ENCODE data around the gene SLC16A7.

The SLC16A7 gene

DNA sequence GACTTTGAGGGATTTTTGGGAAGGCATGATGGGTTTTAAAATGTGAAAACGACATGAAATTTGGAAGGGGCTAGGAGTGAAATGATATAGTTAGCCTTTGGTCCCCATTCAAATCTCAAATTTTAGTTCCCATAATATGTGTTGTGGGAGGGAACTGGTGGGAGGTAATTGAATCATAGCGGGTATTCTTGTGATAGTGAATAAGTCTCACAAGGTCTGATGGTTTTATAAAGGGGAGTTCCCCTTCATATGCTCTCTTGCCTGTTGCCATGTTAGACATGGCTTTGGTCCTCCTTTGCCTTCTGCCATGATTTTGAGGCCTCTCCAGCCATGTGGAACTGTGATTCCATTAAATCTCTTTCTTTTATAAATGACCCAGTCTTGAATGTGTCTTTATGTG is 72.8 kb downstream of the SLC16A7 start:
- DNase-seq (ENCODE audit: low read depth in 2 of 2): no peak

DNA sequence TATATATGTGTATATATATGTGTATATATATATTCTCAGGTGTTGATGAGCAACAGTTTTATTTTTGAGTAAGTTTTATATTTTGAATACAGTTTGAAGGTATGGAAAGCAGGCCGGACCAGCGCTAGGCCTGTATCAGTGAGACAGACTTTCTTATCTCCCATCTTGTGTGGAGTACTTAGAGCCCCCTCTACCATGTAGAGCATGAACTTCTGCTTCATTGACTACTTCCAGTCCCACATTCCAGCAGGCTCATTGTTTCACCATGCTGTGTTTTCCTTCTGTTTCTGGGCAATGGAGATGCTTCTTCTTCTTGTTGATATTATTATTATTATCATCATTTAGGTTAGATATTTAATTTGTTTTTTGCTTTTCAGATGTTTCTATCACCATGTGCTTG is 76.4 kb downstream of the SLC16A7 start:
- no peak for DNase-seq (ENCODE audit: low read depth in 2 of 2)

DNA sequence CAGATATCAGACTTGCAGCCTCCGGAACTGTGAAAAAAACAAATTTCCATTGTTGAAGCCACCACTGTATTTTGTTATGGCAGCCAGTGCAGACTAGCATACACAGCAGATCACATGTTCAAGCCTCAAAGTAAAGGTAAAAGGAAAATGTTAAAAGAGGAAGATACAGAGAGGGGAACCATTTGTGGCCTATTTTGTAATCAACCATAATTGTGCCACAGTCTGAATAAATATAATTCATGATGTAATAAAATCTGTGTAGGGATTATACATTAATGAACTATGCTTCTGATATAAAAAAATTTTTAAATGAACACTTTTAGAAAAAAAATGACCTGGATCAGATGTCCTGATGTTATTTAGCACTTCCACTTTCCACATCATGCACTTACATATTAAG is 79.6 kb downstream of the SLC16A7 start:
- DNase-seq (ENCODE audit: low read depth in 2 of 2): no peak

DNA sequence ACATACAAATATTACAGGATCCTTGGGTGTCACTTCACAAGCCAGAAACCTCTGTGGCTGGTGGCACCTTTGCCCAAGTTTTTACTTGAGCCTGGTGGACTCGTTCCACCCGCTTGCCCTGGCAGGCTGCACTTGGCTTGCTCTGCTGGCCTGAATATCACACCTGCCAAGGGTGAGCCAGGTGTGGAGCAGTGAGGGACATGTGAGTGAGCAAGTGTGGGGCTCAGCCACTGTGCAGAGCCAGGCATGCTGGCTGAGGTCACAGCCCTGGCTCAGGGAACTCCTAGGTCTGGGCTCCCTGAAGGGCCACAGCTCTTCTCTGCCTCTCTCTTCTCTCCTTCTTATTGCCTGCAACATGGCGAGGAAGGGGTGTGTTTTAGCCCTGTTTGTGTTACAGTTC is 82.0 kb downstream of the SLC16A7 start:
- DNase-seq (ENCODE audit: low read depth in 2 of 2): no peak

DNA sequence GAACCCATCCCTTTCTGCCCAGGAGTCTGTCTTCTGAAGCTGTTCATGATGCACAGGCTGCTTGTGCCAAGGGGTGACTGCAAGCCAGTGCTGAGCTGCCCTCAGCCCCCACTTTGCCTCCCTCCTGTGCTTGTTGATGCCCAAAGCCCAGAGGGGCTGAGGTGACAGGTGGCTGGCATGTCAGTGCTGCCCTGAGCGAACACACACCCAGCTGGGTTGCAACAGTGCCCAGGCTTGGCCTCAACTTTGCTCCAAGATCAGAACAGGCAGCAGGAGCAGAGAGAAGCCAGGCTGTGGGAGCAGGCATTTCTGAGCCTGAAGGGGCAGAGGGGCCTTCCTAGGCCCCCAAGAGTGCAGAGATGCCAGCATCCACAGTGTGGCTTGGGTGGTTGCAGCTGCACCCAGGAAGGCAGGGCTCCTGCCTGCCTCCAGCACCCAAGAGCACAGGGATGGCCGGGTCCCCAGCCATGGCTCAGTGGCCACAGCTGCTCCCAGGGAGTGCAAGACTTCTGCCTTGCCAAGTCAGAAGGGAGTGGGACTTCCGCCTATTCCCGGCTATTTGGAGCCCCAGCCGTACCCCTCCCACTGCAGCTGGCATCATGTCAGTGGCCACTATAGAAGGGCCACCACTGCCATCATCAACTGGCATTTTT is 83.1 kb downstream of the SLC16A7 start:
- DNase-seq (ENCODE audit: low read depth in 2 of 2): no peak

DNA sequence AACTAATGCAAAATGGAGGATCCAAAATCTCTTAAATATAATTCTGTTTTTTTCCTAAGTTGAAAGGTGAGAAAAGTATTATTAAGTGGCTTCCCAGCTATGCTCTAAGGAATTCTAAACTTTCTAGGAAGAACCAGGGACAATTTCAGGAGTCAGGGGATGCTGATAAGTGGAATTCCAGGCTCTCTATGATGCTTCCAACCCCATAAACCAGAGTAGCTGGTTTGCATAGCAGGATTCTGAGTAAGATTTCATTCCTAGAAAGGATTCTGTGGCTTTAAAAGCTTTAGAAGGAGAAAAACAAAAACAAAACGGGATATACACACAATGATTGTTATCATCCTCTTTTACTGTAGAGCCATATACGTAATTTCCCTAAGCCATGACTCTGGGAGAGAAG is 93.9 kb downstream of the SLC16A7 start:
- DNase-seq (ENCODE audit: low read depth in 2 of 2): no peak

DNA sequence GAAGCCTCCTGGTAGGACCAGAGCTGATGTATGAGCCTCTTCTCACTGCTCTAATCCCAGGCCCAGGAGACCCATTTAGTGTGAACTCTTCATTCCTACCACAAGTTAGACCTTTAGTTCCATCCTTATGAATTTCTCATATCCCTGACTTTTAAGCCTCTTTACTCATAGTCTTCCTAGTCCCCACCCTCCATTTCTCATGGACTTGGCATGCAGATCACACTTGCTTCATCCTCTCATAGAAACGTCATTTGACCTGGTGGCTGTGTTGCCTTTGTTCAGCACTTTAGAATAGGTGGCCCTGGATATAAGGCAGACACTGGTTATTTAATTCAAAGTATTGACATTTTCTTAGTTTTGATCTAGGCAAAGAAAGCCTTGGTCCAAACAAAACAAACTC is 99.5 kb downstream of the SLC16A7 start:
- DNase-seq (ENCODE audit: low read depth in 2 of 2): no peak

DNA sequence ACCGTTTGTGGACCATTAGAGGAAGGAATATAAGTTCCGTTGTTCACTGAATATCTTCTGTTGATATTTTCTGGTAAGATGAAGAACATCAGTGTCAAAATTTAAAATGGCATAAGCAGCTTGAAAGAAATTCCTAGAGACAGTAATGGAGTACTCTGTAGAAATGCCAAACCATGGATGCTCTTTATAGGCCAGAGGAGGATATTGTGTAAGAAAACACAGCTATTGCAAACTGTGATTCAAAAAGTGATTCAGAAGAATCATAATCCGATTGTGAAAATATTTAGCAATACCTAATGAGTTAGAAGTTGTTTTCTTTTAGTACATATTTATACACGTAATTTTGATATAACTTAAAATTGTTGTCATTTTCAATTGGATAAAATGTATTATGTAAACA is 102.8 kb downstream of the SLC16A7 start:
- DNase-seq (ENCODE audit: low read depth in 2 of 2): no peak

DNA sequence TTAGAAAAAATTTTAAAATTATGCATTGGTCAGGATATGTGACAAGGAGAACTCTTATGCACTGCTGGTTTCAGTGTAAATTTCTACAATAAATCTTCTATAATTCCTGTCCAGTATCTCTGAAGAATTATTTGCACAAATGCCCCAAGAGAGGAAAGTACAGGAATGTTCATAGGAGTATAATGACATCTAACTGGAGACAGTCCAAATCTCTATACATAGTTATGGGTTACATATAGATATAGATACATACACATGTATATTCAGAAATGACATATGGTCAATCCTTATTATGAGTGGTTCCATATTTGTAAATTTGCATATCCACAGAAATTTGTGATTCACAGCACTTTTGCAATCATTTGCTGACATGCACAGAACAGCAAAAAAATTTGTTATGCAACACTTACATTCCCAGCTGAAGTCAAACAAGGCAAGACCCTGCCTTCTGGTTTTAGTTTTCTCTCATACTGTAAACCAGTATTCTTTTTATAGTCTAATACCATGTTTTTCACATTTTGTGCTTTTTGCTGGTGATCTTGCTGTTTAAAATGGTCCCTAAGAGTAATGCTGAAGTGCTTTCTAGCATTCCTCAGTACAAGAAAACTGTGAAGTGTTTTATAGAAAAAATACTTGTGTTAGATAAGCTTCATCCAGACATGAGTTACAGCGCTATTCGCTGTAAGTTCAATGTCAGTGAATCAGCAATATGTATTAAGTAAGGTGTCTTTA is 103.8 kb downstream of the SLC16A7 start:
- DNase-seq (ENCODE audit: low read depth in 2 of 2): no peak

DNA sequence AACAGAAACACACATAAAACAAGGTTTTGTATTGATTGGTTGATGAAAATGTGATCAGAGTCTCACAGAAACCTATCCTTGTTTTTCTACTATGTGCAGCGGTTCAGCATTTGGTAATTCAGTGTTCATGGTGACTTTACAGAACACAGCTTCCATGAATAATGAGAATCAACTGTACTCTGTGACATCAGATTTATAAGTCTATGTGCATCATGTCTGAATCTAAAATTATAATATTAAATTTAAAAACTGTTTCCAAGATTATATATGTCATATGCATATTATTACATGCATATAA is 104.3 kb downstream of the SLC16A7 start:
- no peak for DNase-seq (ENCODE audit: low read depth in 2 of 2)

DNA sequence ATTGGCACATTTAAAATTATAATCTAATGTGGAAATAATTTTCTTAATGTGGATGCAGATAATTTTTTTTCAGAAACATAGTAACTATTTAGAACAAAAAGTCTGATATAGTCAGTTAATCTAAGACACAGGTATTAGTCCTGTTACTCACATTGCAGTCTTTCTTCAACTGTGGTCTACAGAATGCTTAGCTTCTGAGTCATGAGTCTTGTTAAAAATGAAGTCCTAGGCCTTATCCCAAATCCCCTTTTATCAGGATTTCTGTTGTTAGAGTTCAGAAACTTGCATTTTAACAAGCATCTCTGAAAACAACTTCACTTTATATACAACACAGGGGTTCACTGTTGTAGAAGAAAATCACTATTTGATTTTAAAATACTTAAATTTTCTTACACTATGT is 112.2 kb downstream of the SLC16A7 start:
- no peak for DNase-seq (ENCODE audit: low read depth in 2 of 2)

DNA sequence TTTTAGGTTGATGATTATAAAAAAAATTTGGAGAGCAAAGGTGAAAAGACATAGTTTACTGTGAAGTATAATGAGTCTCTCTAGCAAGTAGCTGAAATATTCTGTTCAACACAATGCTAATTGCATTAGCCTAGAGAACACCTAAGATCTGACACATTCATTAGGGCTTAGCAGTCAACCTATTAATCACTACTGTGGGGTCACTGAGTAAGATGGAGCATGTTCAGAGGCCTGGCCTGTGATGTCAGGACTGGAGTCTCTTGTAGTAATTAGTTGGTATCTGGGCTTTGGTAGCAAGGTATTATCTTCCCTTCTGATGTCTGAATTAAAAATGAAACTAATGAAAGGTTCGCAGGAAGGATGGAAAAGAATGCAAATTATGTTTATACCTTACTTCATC is 112.7 kb downstream of the SLC16A7 start:
- no peak for DNase-seq (ENCODE audit: low read depth in 2 of 2)

DNA sequence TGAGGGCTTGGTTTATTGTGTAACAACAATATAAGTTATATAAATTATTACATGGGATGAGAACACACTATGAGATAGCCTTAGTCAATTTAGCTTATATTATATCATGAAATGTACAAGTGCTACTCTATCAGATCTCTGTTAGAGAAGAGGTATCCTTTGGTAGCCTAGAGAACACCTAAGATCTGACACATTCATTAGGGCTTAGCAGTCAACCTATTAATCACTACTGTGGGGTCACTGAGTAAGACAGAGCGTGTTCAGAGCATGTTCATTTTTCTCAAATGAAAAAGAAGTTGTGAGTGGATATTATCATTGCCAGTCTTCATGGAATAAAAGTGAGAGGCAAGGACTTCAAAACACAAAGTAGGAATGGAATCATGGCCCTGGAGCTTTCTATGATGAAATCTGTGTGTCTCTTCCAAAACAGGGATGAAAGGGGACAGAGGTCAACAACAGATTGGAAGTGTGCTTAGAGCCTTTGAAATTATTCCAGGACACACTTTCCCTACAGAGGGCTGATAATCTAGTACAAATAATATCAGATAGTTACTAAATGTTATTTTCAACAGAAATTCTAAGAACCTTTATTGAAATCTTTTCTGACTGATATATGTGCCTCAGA is 114.3 kb downstream of the SLC16A7 start:
- DNase-seq (ENCODE audit: low read depth in 2 of 2): no peak

DNA sequence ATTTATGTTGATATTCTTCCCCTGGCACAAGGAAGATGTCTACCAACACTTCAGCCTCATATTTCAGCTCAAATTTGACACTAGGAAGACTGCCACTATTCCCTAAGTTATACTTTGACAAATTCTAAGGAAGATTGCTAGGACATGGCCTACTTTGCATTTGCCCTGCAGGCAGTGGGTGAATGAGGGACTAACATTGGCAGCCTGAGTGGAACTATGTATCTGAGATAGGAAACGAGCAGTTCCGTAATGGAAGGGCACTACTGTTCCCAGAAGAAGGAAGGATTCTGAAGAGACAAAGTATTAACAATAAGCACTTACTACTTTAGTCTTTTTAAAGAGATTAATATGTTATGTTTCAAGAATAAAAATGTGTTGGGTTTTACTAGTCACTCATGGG is 115.1 kb downstream of the SLC16A7 start:
- DNase-seq (ENCODE audit: low read depth in 2 of 2): no peak

DNA sequence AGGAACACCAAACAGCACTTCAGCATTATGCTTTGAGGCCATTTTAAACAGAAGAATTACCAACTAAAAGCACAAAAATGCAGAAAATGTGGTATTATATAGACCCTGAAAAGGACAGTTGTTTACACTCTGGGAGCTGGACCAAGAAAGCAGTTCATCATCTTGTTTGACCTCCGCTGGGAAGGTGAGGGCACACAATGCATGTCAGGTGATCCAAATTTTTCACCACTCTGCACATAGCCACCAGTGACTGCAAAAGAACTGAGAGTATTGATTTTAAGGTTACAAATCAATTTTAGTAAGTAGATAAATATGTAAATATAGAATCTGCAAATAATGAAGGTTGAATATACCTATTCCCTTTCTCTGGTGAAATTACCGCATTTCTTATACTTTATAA is 119.6 kb downstream of the SLC16A7 start:
- DNase-seq (ENCODE audit: low read depth in 2 of 2): no peak

DNA sequence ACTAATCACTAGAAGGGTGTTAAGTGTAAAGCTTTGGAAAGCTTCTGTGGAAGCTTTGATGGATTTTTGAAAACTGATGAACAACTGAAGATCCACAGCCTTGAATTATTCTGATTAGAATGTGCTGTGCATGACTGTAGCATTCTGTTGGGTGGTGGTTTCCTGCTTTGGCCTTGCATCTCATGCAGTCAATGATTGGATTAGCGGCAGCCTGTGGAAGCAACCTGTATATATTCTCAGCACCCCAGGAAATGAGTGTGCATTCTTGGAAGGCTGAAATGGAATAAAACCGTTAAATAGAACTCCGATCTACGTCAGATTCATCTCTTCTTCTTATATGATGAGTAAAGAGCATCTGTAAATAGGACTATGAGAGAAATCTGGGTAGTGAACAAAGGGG is 120.2 kb downstream of the SLC16A7 start:
- no peak for DNase-seq (ENCODE audit: low read depth in 2 of 2)

DNA sequence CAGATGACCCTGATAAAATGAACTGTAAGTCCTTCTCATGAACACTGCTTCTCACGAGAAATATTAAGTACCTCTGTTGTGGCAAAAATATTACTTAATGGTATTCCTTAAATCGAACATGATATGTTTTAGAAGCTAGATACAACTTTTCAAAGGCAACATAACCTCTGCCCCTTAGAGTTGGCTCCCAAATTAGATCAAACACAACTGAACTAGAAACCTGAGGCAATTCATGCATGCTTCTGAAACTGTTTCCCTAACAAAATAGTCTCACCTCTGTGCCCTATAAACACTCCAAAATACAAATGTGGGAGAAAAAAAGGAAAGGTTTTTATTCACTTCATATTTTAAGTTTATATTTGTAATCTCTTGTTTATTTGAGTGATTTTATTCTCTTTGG is 121.6 kb downstream of the SLC16A7 start:
- no peak for DNase-seq (ENCODE audit: low read depth in 2 of 2)

DNA sequence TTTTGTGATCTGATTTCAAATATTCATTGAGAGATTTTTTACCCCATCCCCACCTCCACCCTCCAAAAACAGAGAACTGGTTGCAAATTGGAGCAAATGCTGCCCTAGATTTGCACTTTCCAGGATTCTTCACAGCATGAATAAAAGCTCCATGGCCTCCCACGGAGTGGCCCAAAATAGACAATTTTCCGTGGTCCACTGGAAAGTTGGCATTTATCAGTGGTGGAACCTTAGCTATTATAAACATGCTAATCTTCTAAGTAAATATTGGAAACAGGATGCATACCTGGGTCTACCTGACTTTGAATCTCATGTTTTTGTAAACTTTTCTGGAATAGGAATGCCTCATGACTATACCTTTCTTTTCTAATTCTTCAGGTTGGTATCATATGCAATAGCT is 123.9 kb downstream of the SLC16A7 start:
- no peak for DNase-seq (ENCODE audit: low read depth in 2 of 2)

DNA sequence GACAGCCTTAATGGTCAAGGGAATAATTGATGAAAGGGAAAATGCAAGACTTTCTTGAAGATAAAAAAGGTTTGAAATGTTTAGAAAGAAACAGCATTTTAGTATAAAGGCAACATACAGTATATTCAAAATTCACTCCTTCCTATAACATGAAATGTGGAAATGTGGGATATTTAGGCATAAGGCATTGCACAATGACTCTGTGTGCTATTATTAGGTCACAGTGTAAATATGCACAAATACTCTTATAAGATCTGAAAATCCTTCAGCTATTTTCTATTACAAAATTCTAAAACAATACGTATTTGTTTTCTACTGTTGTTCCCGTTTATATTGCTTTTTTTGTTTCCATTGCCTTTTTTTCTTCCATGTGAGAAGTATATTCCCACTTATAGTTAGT is 127.7 kb downstream of the SLC16A7 start:
- no peak for DNase-seq (ENCODE audit: low read depth in 2 of 2)

DNA sequence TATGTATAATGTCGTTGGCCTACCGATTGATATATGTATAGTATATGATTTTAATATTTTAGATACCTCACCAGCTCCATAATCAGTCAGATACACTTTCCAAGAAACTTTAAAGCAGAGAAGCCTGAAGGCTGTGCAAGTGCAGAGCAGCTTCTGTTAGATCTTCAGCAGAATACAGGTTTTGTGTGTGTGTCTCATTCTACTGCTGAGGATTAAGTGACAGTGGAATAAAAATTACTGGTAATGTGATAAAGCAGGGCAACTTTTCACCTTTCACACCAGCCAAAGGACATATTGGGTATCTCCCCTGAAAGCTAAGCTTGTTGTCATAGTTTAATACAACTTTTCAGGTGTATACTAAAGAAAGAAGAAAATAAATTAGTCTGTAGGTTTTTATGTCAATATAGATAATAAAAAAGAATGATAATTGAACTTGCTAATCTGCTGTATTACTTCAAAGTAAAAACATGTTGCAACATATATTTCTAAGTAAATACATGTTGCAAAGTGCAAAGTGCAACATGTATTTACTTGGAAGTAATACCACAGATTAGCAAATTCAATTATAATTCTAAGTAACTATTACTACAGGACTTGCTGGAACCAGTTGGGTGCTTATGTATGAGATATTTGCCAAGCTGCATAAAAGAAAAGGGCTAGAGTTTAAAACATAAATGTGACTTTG is 128.3 kb downstream of the SLC16A7 start:
- no peak for DNase-seq (ENCODE audit: low read depth in 2 of 2)

DNA sequence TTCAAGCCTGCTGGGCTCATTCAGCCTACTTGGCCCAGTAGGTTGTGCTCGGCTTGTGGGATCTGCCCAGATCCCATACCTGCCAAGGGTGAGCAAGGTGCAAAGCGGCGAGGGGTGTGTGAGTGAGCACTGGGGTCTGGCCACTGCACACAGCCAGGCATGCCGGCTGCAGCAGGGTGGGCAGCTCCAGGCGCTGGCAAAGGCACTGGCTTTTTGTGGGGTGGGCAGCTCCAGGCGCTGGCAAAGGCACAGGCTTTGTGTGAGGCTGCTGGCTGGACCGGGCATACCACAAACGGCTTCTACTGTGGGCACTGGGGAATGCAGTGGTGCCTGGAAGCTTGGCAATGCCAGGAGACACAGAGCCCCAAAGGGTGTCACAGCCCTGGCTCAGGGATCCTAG is 137.4 kb downstream of the SLC16A7 start:
- DNase-seq (ENCODE audit: low read depth in 2 of 2): no peak

DNA sequence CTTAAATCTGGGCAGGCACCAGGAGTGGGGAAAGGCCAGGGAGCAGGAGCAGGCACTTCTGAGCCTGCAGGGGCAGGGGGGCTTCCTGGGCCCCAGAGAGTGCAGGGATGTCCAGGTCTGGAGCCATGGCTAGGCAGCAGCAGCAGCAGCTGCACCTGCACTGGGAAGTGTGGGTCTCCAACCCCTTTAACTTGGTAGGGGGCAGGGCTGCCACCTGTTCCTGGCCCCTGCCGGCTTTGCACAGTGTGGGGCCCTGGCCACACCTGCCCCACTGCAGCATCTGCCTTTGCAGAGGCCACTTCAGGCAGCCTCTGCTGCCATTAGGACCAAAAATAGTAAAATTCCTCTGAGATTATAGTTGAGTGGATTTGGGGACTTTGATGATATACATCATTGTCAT is 138.5 kb downstream of the SLC16A7 start:
- DNase-seq (ENCODE audit: low read depth in 2 of 2): no peak

DNA sequence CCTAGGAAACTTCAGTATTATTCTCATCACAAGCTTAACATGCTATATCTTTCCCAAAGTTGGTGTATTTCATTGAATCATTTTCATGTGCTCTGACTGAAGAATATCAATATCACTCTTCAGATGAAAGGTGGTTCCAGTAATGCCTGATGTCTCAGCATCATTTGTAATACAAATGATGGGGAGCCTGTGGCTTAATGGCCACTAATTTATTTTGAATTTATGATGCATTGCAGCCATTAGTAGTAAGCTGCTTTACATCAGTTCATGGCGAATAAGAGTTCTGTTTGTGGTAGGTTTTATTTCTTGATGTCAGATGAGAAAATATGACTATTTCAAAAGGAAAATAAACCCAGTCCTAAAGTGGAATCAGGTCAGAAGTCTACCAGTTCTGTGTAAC is 139.4 kb downstream of the SLC16A7 start:
- no peak for DNase-seq (ENCODE audit: low read depth in 2 of 2)
